GOT3 (cell line): ENCODE measurements around the gene ADGRA3.
"Not testable (repeated sequence)": the region's sequence is repeated elsewhere in the genome, so short reads cannot be mapped to it uniquely, and the experiment has no call there.

ENCODE experiments used
- DNase-seq: peaks from one replicate; lab custom pipeline; 2025; ENCODE audit warnings: mixed read lengths; lab: John Stamatoyannopoulos, UW

Gene ADGRA3

DNA sequence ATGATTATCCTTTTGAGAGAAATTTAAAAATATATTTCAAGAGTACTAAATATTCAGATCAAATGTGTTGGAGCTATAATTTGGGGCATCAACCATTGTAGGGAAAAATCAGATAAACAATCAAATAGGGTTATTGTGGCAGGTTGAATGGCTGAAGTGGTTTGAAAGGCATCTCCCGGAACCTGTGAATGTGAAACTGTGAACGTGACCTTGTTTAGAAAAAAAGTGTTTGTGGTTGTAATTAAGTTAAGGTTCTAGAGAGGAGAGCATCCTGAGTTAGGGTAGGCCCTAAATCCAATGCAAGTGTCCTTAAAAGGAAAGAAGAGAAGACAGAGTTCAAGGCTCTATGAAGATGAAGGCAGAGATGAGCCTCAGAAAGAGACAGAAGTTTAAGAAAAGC is 37.4 kb downstream of the ADGRA3 start:
- no peak for DNase-seq

GRCh38 chr4:22477813-22478182 is 38.1 kb downstream of the ADGRA3 start:
- no peak for DNase-seq

GRCh38 chr4:22477136-22477812 is 38.6 kb downstream of the ADGRA3 start:
- DNase-seq: no peak

DNA sequence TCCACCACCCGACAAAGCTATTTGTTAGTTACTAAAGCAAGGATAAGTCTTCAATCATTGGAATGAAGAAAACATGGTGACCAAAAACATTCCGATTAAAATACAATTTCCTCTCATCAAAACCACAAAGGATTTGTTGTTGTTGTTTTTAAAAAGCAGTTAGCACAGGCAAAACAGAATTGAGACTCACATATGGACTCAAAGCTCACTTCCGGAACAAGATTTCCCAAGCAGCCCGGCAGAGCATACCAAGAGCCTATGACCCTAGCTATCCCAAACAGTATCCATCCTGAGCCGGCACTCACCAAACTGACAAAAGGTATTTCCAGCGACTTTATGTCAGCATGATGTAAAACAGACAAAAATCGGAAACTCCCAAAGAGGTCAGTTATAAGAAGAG is 39.9 kb downstream of the ADGRA3 start:
- no peak for DNase-seq

DNA sequence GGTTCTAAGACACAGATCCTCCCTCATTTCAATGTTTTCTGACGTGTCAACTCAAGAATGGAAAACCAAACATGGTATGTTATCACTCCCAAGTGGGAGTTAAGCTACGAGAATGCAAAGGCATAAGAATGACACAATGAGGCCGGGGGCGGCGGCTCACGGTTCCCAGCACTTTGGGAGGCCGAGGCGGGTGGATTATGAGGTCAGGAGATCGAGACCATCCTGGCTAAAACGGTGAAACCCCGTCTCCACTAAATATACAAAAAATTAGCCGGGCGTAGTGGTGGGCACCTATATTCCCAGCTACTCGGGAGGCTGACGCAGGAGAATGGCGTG is 40.6 kb downstream of the ADGRA3 start:
- DNase-seq: not testable (repeated sequence)

GRCh38 chr4:22474636-22475310 is 41.1 kb downstream of the ADGRA3 start:
- DNase-seq: no peak

DNA sequence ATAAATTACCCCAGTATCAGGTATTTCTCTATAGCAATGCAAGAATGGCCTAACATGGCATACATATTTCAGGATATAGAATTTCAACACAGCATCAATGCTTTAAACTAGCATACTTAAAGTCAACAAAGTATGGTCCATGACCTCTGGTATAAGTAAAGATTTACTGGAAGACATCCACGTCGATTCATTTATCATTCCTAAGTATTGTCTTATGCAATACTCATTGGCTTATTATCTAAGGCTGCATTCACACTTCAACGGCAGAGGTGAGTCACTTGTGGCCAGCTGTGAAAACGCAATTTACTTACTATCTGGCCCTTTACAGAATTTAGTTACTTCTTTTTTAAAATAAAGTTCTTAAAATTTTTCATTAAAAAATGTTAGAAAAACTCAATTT is 42.6 kb downstream of the ADGRA3 start:
- DNase-seq: no peak

GRCh38 chr4:22471999-22472461 is 43.8 kb downstream of the ADGRA3 start:
- DNase-seq: no peak

- DNase-seq: no peak
These were observed 44.4 kb downstream of the ADGRA3 start for GRCh38 chr4:22471419-22471818.

- DNase-seq: no peak
These were observed 49.3 kb downstream of the ADGRA3 start for GRCh38 chr4:22466581-22466980.

DNA sequence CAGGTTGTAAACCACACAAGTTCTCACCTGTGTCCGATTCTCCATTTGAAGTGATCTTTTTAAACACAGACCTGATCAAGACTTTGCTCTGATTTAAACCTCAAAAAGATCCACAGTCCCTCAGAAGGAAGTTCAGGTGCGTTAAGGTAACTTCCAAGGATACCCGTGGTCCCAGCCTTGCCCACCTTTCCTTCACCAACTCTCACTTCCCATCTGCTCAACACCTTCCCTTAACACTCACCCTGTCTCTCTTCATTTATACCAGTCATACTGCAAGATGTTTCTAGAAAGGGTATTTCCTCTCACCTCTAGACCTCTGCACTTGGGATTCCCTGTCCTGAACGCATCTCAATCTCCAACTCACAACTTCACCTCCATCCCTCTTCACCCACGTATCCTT is 49.9 kb downstream of the ADGRA3 start:
- DNase-seq: no peak

DNA sequence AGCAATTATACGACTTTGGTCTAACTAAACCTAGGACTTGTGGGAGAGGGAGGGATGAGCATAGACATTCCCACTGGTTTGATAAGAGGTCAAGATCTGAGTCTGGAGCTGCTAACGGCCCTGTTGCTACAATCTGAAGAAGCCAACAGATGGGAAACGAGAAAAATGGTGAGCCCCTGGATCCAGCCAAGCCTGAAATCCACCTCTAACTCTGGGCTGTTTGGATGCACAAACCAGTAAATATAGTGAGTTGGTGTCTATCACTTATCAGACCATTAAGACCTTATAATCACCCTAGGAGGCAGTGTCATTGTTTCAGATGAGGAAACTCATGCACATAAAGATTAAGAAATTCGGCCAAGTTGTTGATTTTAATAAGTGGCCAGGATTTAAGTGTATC is 50.5 kb downstream of the ADGRA3 start:
- no peak for DNase-seq

DNA sequence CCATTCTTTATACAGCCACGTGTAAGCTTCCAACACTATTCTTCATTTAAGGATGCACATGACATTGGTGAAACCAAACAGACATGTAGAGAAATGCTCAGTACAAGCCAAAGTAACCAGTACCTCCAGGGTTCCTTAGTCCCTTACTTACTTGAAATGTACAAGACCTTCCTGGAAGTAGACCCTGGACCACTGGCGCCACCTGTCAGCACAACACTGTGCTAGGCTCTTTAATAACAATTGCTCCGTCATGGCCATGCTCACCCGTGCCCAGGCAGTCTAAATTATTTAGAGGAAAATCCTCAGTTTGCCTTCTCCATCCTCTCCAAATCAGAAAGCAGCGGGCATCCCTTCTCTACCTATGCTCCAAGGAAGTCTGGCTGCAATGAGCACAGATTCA is 52.7 kb downstream of the ADGRA3 start:
- DNase-seq: no peak

- no peak for DNase-seq
These were observed 53.2 kb downstream of the ADGRA3 start for GRCh38 chr4:22462688-22463087.

DNA sequence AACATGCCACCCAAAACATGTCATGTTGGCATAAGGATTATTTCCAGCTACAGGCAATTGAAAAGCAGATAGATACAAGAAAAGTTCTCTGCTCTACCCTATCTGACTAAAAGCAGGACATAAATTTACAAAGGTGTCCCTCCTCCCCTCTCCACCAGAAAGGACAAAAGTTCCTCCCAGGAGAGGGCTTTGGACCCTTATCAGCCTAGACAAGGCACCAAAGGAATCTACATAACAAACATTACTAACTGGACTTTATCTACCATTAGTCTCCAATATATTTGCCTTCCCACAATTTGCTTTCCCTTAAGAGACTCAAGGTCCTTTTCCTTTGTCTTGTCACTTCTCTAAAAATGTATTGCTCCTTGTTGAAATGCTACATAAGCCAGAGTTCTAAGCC is 55.6 kb downstream of the ADGRA3 start:
- no peak for DNase-seq

- no peak for DNase-seq
These were observed 57.8 kb downstream of the ADGRA3 start for GRCh38 chr4:22458098-22458497.

GRCh38 chr4:22457348-22457747 is 58.5 kb downstream of the ADGRA3 start:
- no peak for DNase-seq

DNA sequence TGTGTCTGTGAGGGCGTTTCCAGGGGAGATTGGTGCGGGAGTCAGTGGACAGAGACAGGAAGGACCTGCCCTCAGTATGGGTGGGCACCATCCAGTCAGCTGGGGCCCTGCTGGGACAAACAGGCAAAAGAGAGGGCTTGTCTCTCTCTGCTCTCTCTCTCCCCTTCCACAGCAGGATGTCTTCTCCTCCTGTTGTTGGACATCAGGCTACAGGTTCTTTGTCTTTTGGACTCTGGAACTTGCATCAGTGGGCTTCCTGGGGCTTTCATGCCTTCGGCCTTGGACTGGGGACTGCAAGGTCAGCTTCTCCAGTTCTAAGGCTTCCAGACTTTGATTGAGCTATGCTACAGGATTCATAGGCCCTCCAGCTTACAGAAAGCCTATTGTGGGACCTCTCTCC is 59.6 kb downstream of the ADGRA3 start:
- no peak for DNase-seq

DNA sequence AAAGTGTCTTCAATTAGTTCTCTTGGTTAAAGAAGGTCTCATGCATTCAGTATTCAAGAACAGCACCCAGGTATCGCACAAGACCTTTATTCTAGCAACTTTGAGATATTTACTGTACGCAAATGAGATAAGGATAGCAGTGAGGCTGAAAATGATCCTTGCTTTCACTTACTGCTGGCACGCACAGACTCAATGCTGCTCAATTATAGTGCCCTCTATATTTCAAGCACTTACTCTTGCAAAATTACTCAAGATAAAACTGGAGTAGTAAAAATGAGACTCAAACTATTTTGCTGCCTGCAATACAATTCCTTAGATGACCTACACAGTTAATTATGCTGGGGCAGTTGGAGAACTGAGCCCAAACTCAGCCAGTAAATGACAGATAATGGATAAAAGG is 60.9 kb downstream of the ADGRA3 start:
- no peak for DNase-seq

DNA sequence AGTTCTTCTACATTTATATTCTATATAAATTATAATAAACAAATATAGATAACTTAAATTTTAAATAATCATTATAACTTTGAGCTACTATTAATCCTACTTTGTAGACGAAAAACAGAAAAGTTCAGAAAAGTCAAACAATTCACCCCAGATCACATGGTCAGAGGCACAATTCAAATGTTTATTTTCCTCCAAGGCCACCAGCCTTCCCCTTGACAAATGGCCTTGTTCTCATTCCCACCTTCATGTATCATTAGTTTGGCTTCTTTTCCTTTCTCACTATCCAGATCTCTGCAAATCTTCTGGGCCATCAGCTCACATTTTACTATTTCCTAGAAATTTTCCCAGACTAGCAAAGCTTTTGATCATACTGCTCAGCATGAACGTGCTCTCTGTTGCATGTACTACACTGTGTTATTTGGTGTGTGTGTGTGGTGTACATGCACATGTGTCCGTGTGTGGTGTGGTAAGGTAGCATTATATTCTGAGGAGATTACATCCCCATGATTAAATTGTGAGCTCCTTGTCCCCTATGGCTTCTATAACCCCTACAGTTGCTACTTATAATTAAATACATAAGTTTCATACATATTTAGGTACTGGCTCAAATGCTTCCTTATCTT is 61.5 kb downstream of the ADGRA3 start:
- DNase-seq: no peak

DNA sequence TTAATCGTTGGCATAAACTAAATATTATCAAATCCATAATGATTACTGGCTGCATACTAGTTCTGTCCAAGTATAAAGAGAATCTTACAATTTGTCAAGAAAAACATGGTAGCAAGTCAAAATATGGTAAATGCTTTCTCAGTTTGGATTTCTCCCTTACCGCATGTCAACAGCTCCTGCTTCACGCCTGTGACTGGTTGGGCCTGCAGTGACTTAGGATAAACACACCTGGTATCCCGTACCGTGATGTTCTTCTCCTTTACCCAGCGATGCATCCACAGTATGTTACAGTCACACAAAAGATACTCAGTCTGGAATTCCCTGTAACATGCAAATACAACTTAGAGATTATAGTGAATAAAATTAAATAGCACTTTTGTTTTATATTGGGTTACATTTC is 71.1 kb downstream of the ADGRA3 start:
- no peak for DNase-seq

GRCh38 chr4:22442956-22443355 is 72.9 kb downstream of the ADGRA3 start:
- DNase-seq: no peak

DNA sequence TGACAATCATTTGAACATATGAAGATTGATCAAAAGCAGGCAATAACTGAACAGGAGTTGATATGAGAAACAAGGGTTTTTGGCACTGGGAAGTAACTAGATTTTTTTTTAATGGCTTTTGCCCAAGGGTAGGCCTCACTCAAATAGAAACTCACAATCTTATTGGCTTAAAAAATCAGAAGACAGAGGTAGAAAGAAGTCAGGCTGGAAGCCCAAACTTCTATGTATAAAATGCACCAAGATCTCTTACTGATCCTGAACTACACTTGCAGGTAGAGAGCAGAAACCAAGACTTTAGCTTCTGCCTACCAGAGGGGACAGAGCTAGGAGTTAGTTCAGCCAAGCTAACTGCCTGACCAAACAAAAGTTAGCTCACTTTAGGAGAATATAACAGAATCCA is 74.9 kb downstream of the ADGRA3 start:
- no peak for DNase-seq

DNA sequence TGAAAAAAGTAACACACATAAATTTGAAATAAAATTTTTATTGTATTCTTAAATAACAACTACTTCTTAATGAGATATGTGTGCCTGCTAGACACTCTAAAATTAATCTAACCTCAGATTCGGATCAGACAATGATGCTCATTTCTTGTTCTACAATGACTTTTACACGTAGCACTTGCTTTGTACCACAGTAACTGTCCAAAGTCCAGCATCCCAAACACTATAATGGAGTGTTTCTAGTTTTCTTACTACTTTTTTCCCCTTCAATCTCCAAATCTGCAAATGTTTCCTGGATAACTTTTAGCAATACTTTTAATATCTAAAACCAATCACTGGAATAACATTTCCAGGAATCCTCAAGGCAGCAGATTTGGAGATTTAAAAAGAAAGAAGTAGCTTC is 75.9 kb downstream of the ADGRA3 start:
- DNase-seq: no peak
